ENCODE data around the gene TSPAN32. TPM values are rescaled to one million over a fixed set of nuclear protein-coding genes. Genes with fewer than 3 reads are reported as not detected.

Gene TSPAN32
- polyA plus RNA-seq, 2 of the 4 experiments (the other 2 are of a cell fraction) = not detected

DNA sequence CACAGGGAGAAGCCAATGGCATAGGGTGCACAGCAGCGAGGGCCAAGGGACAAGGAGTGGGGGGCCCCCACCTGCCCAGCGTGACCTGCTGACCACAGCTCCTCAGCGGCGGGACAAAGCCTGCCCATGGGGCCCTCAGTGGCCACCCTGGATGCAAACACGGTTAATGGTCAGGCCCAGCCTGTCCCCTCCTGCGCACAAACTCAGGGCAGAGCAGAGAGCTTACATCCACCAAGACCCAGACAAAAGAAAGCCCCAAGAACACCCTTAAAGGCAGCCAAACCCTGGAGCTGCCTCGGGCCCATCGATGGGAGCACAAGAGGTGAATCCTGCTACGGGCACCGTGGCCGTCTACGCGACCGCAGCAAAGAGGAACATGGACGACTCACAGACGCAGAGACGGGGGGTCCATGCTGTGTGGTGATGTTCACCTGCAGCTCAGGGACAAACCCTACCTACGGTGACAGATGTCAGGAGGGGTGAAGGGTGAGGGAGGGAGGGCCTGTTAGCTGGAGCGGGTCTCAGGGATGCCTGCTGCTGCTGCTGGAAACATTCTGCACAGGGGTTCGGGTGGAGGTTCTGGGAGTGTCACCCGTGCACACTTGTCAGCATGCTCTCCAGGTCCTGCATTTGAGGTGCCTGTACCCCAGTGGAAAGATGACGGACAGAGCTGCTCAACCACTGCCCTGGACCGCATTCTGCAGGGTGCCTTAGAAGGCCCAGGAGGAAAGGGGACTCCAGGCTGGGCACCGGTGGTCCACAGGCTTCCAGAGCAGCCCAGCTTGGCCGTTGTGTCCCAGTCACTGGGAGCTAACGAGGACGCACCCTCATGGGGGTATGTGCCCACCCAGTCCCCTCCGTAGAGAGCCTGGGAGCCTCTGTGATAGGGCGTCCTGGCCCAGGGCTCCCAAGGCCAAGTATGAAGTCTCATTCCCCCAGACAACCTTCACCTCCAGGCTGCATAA is 43.0 kb upstream of the TSPAN32 start:
- H3K27ac ChIP-seq = no peak overlapping the region
- ChIA-PET POLR2A (no interaction called here), CTCF (no interaction called here)
- no peak for TF ChIP-seq CBX8 (IDR thresholded peaks at IDR 0.05)
- TF ChIP-seq, protein P1, sequence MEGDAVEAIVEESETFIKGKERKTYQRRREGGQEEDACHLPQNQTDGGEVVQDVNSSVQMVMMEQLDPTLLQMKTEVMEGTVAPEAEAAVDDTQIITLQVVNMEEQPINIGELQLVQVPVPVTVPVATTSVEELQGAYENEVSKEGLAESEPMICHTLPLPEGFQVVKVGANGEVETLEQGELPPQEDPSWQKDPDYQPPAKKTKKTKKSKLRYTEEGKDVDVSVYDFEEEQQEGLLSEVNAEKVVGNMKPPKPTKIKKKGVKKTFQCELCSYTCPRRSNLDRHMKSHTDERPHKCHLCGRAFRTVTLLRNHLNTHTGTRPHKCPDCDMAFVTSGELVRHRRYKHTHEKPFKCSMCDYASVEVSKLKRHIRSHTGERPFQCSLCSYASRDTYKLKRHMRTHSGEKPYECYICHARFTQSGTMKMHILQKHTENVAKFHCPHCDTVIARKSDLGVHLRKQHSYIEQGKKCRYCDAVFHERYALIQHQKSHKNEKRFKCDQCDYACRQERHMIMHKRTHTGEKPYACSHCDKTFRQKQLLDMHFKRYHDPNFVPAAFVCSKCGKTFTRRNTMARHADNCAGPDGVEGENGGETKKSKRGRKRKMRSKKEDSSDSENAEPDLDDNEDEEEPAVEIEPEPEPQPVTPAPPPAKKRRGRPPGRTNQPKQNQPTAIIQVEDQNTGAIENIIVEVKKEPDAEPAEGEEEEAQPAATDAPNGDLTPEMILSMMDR (IDR thresholded peaks at IDR 0.05) = no peak
- no peak for TF ChIP-seq EHF (CRISPR knock-in tag; IDR thresholded peaks at IDR 0.05)
- TF ChIP-seq, protein P2, sequence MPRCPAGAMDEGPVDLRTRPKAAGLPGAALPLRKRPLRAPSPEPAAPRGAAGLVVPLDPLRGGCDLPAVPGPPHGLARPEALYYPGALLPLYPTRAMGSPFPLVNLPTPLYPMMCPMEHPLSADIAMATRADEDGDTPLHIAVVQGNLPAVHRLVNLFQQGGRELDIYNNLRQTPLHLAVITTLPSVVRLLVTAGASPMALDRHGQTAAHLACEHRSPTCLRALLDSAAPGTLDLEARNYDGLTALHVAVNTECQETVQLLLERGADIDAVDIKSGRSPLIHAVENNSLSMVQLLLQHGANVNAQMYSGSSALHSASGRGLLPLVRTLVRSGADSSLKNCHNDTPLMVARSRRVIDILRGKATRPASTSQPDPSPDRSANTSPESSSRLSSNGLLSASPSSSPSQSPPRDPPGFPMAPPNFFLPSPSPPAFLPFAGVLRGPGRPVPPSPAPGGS (IDR thresholded peaks at IDR 0.05) = no peak
- TF ChIP-seq, protein P3, sequence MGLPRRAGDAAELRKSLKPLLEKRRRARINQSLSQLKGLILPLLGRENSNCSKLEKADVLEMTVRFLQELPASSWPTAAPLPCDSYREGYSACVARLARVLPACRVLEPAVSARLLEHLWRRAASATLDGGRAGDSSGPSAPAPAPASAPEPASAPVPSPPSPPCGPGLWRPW (IDR thresholded peaks at IDR 0.05) = no peak
- no peak for TF ChIP-seq ESRRA (IDR thresholded peaks at IDR 0.05; ENCODE audit: borderline replicate concordance, low read length)
- TF ChIP-seq ZSCAN20 (CRISPR knock-in tag; IDR thresholded peaks at IDR 0.05) = no peak
- TF ChIP-seq NPAS2 (CRISPR knock-in tag; IDR thresholded peaks at IDR 0.05; ENCODE audit: borderline replicate concordance) = no peak
- TF ChIP-seq, protein P4, sequence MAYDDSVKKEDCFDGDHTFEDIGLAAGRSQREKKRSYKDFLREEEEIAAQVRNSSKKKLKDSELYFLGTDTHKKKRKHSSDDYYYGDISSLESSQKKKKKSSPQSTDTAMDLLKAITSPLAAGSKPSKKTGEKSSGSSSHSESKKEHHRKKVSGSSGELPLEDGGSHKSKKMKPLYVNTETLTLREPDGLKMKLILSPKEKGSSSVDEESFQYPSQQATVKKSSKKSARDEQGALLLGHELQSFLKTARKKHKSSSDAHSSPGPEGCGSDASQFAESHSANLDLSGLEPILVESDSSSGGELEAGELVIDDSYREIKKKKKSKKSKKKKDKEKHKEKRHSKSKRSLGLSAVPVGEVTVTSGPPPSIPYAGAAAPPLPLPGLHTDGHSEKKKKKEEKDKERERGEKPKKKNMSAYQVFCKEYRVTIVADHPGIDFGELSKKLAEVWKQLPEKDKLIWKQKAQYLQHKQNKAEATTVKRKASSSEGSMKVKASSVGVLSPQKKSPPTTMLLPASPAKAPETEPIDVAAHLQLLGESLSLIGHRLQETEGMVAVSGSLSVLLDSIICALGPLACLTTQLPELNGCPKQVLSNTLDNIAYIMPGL (CRISPR knock-in tag; IDR thresholded peaks at IDR 0.05; ENCODE audit: borderline replicate concordance) = no peak
- no peak for TF ChIP-seq SMC3 (IDR thresholded peaks at IDR 0.05)
- no peak for TF ChIP-seq RAD21 (conservative IDR thresholded peaks at IDR 0.05 in 1 of 2, IDR thresholded peaks at IDR 0.05 in 1 of 2)
- TF ChIP-seq, protein P5, sequence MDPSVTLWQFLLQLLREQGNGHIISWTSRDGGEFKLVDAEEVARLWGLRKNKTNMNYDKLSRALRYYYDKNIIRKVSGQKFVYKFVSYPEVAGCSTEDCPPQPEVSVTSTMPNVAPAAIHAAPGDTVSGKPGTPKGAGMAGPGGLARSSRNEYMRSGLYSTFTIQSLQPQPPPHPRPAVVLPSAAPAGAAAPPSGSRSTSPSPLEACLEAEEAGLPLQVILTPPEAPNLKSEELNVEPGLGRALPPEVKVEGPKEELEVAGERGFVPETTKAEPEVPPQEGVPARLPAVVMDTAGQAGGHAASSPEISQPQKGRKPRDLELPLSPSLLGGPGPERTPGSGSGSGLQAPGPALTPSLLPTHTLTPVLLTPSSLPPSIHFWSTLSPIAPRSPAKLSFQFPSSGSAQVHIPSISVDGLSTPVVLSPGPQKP (IDR thresholded peaks at IDR 0.05; ENCODE audit: low read depth, low read length) = no peak
- TF ChIP-seq JUN (IDR thresholded peaks at IDR 0.05) = no peak
- TF ChIP-seq, protein P6, sequence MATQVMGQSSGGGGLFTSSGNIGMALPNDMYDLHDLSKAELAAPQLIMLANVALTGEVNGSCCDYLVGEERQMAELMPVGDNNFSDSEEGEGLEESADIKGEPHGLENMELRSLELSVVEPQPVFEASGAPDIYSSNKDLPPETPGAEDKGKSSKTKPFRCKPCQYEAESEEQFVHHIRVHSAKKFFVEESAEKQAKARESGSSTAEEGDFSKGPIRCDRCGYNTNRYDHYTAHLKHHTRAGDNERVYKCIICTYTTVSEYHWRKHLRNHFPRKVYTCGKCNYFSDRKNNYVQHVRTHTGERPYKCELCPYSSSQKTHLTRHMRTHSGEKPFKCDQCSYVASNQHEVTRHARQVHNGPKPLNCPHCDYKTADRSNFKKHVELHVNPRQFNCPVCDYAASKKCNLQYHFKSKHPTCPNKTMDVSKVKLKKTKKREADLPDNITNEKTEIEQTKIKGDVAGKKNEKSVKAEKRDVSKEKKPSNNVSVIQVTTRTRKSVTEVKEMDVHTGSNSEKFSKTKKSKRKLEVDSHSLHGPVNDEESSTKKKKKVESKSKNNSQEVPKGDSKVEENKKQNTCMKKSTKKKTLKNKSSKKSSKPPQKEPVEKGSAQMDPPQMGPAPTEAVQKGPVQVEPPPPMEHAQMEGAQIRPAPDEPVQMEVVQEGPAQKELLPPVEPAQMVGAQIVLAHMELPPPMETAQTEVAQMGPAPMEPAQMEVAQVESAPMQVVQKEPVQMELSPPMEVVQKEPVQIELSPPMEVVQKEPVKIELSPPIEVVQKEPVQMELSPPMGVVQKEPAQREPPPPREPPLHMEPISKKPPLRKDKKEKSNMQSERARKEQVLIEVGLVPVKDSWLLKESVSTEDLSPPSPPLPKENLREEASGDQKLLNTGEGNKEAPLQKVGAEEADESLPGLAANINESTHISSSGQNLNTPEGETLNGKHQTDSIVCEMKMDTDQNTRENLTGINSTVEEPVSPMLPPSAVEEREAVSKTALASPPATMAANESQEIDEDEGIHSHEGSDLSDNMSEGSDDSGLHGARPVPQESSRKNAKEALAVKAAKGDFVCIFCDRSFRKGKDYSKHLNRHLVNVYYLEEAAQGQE (IDR thresholded peaks at IDR 0.05) = no peak
- TF ChIP-seq RARB (CRISPR knock-in tag; IDR thresholded peaks at IDR 0.05) = no peak
- no peak for TF ChIP-seq TP53 (CRISPR knock-in tag; IDR thresholded peaks at IDR 0.05)
- no peak for TF ChIP-seq PHF8 (IDR thresholded peaks at IDR 0.05; ENCODE audit: borderline replicate concordance, low read depth)
- no peak for TF ChIP-seq FOXS1 (CRISPR knock-in tag; IDR thresholded peaks at IDR 0.05)
- DNase-seq (ENCODE audit: low read depth in 1 of 2, low spot score in 1 of 2) (no peak), FAIRE-seq (no peak), ATAC-seq (0 out of 6 replicates have a peak, but pooled peaks have one; percentile 13 to 15)
- H3K4me2 ChIP-seq = no peak overlapping the region
- 53% methylated on average over 23 of the region's 29 CpGs for WGBS (ENCODE audit: missing lambda C conversion rate)
- H3K9me3 ChIP-seq = peaks cover 6% of the 10 kb centered on the region; the same call in 1 of the 3 replicates
- H3K4me3 ChIP-seq = no peak overlapping the region
- H3K4me1 ChIP-seq = no peaks in the 10 kb centered on the region

Data from A549 (cell line).